Ishikawa (cell line): ENCODE data around the gene FFAR3.

Source experiments
- CEBPB ChIP-seq: IDR thresholded peaks from 2 replicates; pipeline ENCODE4 v1.6.1; 2012
- CREB1 ChIP-seq: IDR thresholded peaks from 2 replicates; pipeline ENCODE4 v1.6.1; 2012; ENCODE audit warnings: low read depth
- EGR1 ChIP-seq: IDR thresholded peaks from 2 replicates; pipeline ENCODE4 v1.6.1; 2012
- EP300 ChIP-seq: IDR thresholded peaks from 2 replicates; pipeline ENCODE4 v1.6.1; 2012; ENCODE audit warnings: borderline replicate concordance
- FOXM1 ChIP-seq: IDR thresholded peaks from 2 replicates; pipeline ENCODE4 v1.6.1; 2012; ENCODE audit warnings: low read depth, borderline replicate concordance
- MAX ChIP-seq: IDR thresholded peaks from 2 replicates; pipeline ENCODE4 v1.6.1; 2012
- NFIC ChIP-seq: IDR thresholded peaks from 2 replicates; pipeline ENCODE4 v1.6.1; 2012
- RAD21 ChIP-seq: IDR thresholded peaks from 2 replicates; pipeline ENCODE4 v1.6.1; 2012; ENCODE audit warnings: low read depth
- REST ChIP-seq: IDR thresholded peaks from 2 replicates; pipeline ENCODE4 v1.6.1; 2012; ENCODE audit warnings: low read depth, mild to moderate bottlenecking
- TAF1 ChIP-seq: IDR thresholded peaks from 2 replicates; pipeline ENCODE4 v1.6.1; 2012; ENCODE audit warnings: low read depth, mild to moderate bottlenecking
- TCF12 ChIP-seq: IDR thresholded peaks from 2 replicates; pipeline ENCODE4 v1.6.1; 2012; ENCODE audit warnings: low read depth
- TEAD4 ChIP-seq: IDR thresholded peaks from 2 replicates; pipeline ENCODE4 v1.6.1; 2012
- USF1 ChIP-seq: IDR thresholded peaks from 2 replicates; pipeline ENCODE4 v1.6.1; 2012
- YY1 ChIP-seq: IDR thresholded peaks from 2 replicates; pipeline ENCODE4 v1.6.1; 2012; ENCODE audit warnings: low read depth
- ZBTB7A ChIP-seq: IDR thresholded peaks from 2 replicates; pipeline ENCODE4 v1.6.1; 2012; ENCODE audit warnings: low read depth

The FFAR3 gene

GRCh38 chr19:35373492-35373891 is 15.2 kb downstream of the FFAR3 start:
- TF ChIP-seq TAF1 (no peak), EGR1 (no peak)

- TF ChIP-seq EP300, result no peak
- TF ChIP-seq EGR1, result no peak
- TF ChIP-seq CEBPB, result no peak
- TF ChIP-seq YY1, result no peak
- no peak for TF ChIP-seq NFIC
- TF ChIP-seq FOXM1, result no peak
Observed at GRCh38 chr19:35375505-35376307, 17.4 kb downstream of the FFAR3 start.

- no peak for TF ChIP-seq TCF12
- TF ChIP-seq REST, result no peak
- no peak for TF ChIP-seq TEAD4
- no peak for TF ChIP-seq NFIC
- TF ChIP-seq MAX, result no peak
- TF ChIP-seq RAD21, result no peak
- no peak for TF ChIP-seq TAF1
- no peak for TF ChIP-seq YY1
- TF ChIP-seq USF1, result no peak
- TF ChIP-seq CEBPB, result no peak
- TF ChIP-seq FOXM1, result no peak
- no peak for TF ChIP-seq EGR1
- TF ChIP-seq CREB1, result no peak
- no peak for TF ChIP-seq ZBTB7A
Observed at GRCh38 chr19:35377656-35378055, 19.4 kb downstream of the FFAR3 start.

GRCh38 chr19:35378356-35378755 is 20.1 kb downstream of the FFAR3 start:
- TF ChIP-seq EGR1, result no peak
- no peak for TF ChIP-seq ZBTB7A
- TF ChIP-seq EP300, result no peak
- no peak for TF ChIP-seq TCF12
- TF ChIP-seq CEBPB, result no peak
- TF ChIP-seq TAF1, result no peak
- TF ChIP-seq REST, result no peak
- no peak for TF ChIP-seq CREB1
- no peak for TF ChIP-seq FOXM1
- no peak for TF ChIP-seq MAX

GRCh38 chr19:35379545-35379944 is 21.3 kb downstream of the FFAR3 start:
- TF ChIP-seq CEBPB, result peak; percentile 7; the same call in 1 of the 2 replicates

GRCh38 chr19:35379992-35380391 is 21.7 kb downstream of the FFAR3 start:
- TF ChIP-seq REST, result no peak
- no peak for TF ChIP-seq TEAD4
- TF ChIP-seq EGR1, result no peak
- TF ChIP-seq FOXM1, result no peak
- TF ChIP-seq EP300, result no peak
- no peak for TF ChIP-seq TCF12
- TF ChIP-seq CREB1, result no peak
